ENCODE data around the gene ADGRB2. TPM values are rescaled to one million over a fixed set of nuclear protein-coding genes. Genes with fewer than 3 reads are reported as not detected.

The ADGRB2 gene
- total RNA-seq, 1 experiment from 2014 or later: 10.9 TPM

- no peak overlapping the region for H2AFZ ChIP-seq (ENCODE audit: low read length)
- no peaks in the 10 kb centered on the region for H3K27me3 Mint-ChIP-seq (ENCODE audit: low read depth)
- H3K4me2 ChIP-seq (ENCODE audit: insufficient read depth, insufficient read length, low read length): no peak overlapping the region
- H3K14ac ChIP-seq (ENCODE audit: insufficient read depth, low read length): no peak overlapping the region
- no peak for DNase-seq
- H2BK15ac ChIP-seq (ENCODE audit: low read depth, low read length): no peak overlapping the region
- no peak overlapping the region for H2BK12ac ChIP-seq (ENCODE audit: insufficient read length, low read depth, low read length)
- H3K4me1 Mint-ChIP-seq: peaks cover 2 to 13% of the 10 kb centered on the region in 2 experiments; a peak in 3 of 4 replicates
- H2BK120ac ChIP-seq (ENCODE audit: low read depth, low read length, poor library complexity, severe bottlenecking): no peak overlapping the region
- no CpG with 5 or more reads among the region's 2 CpGs for WGBS (ENCODE audit: extremely low coverage, insufficient read length, low lambda C conversion rate)
- H4K20me1 ChIP-seq (ENCODE audit: control insufficient read depth, insufficient read depth, insufficient read length): no peaks in the 10 kb centered on the region
- H4K91ac ChIP-seq (ENCODE audit: insufficient read length, low read depth, low read length): no peak overlapping the region
- no peak overlapping the region for H4K5ac ChIP-seq (ENCODE audit: insufficient read length, low read depth, low read length)
- no peak overlapping the region for H3T11ph ChIP-seq (ENCODE audit: low read length)
- no peaks in the 10 kb centered on the region for H3K4me1 ChIP-seq (ENCODE audit: insufficient read depth, low read length)
- no peak overlapping the region for H3K4me3 Mint-ChIP-seq
- no peak overlapping the region for H4K8ac ChIP-seq (replicated peaks; ENCODE audit: insufficient read length, low read depth, low read length)
- no peaks in the 10 kb centered on the region; a peak in 1 of 5 replicates for H3K9me3 Mint-ChIP-seq
- H3K36me3 Mint-ChIP-seq (ENCODE audit: insufficient read depth in 1 of 3, low read depth in 3 of 3): no peaks in the 10 kb centered on the region
- H3K27ac Mint-ChIP-seq: no peak overlapping the region
- H3K4ac ChIP-seq (ENCODE audit: low read depth, low read length): no peak overlapping the region
- no peaks in the 10 kb centered on the region for H3K23me2 ChIP-seq (ENCODE audit: insufficient read length, low read depth, low read length, poor library complexity, severe bottlenecking)
- H3K56ac ChIP-seq (ENCODE audit: insufficient read length, low read depth, low read length): no peak overlapping the region
- H2BK5ac ChIP-seq (ENCODE audit: insufficient read length, low read length): no peak overlapping the region
- no peaks in the 10 kb centered on the region for H3K79me1 ChIP-seq (ENCODE audit: insufficient read depth, low read depth, low read length, poor library complexity, severe bottlenecking)
- no peaks in the 10 kb centered on the region for H3K9me3 ChIP-seq (ENCODE audit: control insufficient read depth, low read depth, low read length)
- no peaks in the 10 kb centered on the region for H3K27me3 ChIP-seq (ENCODE audit: insufficient read depth, low read length)
- H3K18ac ChIP-seq (ENCODE audit: insufficient read length, low read depth, low read length): no peak overlapping the region
- H3K9ac ChIP-seq (ENCODE audit: extremely low read depth, insufficient read length, low read length): no peak overlapping the region
- no peak overlapping the region for H3K23ac ChIP-seq (ENCODE audit: insufficient read length, low read depth, low read length)
- no peak overlapping the region for H2AK5ac ChIP-seq (ENCODE audit: insufficient read length, low read length)
- no peak overlapping the region for H3K27ac ChIP-seq (ENCODE audit: insufficient read length, low read depth, low read length)
- TF ChIP-seq CTCF (conservative IDR thresholded peaks at IDR 0.05): no peak
- no peak overlapping the region for H2BK20ac ChIP-seq (ENCODE audit: low read depth, low read length, poor library complexity, severe bottlenecking)
- no peaks in the 10 kb centered on the region for H3K79me2 ChIP-seq (ENCODE audit: insufficient read depth, low read length)
Measured at GRCh38 chr1:31679091-31679490, 85.0 kb downstream of the ADGRB2 start.
